ENCODE results near the gene ZNF609.

Gene ZNF609
- total RNA-seq, result 145 to 239 (median 201) reads per million in 4 experiments

- DNase-seq, result peak; percentile 83
Observed at GRCh38 chr15:64460206-64460723, at the start of gene ZNF609. Gene ZNF609 (plus strand): TSS chr15:64460578. CDS start chr15:64499420, 38,842 bp downstream.

DNA sequence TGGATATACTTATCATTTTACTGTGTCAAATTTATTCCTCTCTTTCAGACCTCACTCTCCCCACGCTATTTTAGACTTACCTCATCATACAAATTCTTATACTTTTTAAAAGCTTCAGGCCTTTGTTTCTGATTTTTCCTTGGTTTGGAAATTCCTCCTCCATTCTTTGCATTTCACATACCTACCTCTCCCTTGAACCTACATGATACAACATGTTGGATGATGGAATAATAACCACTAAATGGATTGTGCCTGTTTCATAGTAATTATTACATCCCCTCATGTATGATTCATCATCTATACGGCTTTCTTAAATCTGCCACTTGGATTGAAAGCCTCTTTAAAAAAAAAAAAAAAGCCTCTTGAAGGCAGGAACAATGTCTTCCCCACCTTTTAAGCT, 48.2 kb upstream of the ZNF609 start:
- no peak for DNase-seq

GRCh38 chr15:64422697-64423096, 37.7 kb upstream of the ZNF609 start:
- DNase-seq, result no peak

DNA sequence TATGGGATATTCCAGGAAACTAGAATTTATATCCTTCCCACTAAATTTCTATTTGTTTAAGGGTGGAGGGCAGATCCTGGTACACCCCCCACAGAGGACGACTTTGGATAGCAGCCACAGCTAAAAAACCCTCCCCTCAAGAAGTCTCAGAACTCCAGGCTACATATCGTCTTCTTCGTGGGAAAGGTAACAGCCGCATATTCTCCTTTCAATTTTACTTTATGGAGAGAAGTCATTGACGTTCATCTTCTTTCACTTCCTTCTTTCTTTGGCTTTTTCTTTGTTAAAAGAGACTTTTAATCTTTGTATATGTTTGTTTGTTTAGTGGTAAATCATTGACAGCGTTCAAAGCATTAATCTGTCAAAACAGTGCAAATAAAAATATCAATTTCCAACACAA, 36.4 kb upstream of the ZNF609 start:
- no peak for DNase-seq

GRCh38 chr15:64425221-64425620, 35.2 kb upstream of the ZNF609 start:
- no peak for DNase-seq

GRCh38 chr15:64426845-64427465, 33.4 kb upstream of the ZNF609 start:
- DNase-seq, result no peak

DNA sequence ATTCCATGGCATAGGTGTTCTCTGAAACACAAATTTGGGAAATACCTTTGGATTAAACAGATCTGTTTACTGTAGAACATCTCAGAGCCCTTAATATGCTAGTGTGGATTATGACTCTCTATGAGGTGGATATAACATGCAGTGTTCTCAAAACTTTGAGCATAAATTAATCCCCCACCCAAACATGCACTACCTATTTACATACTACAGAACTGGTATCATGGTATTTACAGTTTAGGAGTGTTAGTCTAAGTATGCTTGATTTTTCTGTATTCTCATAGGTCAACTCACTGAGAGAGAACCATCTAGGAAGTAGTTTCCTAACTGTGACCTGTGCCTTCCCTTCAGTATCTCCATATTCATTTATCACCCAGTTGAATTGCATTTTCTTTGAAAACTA, 30.9 kb upstream of the ZNF609 start:
- DNase-seq, result no peak

DNA sequence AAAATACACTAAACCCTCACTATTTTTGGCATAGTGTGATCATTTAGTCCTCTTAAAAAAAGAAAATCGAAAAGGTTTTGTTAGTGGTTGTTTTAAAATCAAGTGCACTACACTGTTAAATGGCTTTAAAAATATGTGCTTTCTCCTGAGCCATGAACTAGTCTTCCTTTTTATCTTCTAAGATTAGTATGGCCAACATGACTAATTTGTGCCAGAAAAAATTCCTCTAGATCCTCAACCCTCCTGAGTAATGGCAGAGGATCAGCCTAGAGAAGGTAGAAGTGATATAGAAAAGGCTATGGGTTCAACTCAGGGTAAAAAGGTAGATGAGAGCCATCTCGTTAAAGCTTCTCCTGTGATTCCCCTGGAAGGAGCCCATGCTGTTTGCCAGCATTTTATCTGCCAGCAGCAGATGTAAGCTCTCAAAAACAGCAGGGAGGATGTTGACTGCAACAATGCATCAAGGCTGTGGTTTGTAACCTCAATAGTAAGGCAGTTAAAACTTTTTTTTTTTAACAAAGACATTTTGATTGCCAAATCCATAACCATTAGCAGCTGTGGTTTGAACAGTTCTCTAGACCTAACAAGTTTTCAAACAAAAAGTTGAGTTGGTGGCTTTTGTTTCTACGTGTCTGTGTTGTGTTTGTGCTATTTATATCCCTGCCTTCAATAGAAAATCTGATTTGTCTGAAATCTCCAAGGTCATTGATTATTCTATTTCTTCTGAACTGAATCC, 30.2 kb upstream of the ZNF609 start:
- peak; percentile 3 for DNase-seq

GRCh38 chr15:64437982-64438381, 22.4 kb upstream of the ZNF609 start:
- no peak for DNase-seq

- DNase-seq, result no peak
Observed at GRCh38 chr15:64438653-64439447, 21.5 kb upstream of the ZNF609 start.

GRCh38 chr15:64441852-64442251, 18.5 kb upstream of the ZNF609 start:
- no peak for DNase-seq

DNA sequence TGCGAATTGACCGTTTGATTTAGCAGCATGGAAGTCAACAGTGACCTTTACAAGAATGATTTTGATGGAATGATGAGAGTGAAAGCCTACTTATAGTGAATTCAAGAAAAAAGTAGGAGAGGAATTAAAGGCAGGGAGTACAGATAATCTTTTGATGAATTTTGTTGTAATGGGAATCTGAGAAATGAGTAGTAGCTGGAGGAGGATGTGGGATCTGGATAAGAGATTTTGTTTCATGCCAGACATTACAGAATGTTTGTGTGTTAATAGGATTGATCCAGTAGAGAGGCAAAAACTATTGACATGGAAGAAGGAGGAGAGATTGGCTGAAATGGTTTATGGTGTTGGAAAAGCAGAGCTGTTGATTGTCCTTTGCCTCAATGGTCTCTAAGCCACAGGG, 17.4 kb upstream of the ZNF609 start:
- DNase-seq, result no peak

DNA sequence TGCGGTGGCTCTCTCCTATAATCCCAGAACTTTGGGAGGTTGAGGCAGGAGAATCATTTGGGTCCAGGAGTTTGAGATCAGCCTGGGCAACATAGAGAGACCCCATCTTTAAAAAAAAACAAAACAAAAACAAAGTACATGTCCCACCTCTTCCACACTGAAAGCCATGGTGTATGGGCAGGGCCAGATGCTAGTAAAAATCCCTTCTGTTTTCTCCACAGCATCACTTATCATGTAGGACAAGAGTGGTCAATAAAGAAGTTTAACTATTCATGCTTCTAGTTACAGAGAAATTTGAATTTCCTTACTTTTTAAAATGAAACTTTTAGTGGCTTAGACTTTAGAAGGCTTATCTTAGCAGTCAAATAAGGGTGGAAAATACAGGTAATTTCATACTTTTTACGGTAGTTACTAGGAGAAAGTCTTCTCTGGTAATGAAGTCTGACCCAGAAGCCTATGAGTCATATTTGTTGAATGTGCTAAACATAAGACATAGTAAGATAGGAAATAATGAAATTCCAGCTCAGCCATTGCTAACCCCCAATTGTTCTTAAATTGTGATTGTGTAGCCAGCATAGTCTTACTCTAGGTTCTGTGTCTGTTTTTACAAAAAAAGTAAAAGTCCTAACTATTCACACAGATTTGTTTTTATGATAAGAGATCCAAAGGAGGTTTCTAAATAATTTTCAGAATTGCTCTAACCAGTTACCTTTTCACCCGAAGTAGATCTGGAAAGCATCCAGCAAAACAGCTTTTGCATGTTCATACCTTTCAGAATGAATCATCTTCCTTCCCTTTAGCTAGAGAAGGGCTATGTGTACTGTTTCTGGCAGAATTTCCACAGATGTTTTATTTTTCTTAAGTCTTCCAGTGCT, 16.4 kb upstream of the ZNF609 start:
- no peak for DNase-seq

GRCh38 chr15:64444836-64445235, 15.5 kb upstream of the ZNF609 start:
- DNase-seq, result no peak

DNA sequence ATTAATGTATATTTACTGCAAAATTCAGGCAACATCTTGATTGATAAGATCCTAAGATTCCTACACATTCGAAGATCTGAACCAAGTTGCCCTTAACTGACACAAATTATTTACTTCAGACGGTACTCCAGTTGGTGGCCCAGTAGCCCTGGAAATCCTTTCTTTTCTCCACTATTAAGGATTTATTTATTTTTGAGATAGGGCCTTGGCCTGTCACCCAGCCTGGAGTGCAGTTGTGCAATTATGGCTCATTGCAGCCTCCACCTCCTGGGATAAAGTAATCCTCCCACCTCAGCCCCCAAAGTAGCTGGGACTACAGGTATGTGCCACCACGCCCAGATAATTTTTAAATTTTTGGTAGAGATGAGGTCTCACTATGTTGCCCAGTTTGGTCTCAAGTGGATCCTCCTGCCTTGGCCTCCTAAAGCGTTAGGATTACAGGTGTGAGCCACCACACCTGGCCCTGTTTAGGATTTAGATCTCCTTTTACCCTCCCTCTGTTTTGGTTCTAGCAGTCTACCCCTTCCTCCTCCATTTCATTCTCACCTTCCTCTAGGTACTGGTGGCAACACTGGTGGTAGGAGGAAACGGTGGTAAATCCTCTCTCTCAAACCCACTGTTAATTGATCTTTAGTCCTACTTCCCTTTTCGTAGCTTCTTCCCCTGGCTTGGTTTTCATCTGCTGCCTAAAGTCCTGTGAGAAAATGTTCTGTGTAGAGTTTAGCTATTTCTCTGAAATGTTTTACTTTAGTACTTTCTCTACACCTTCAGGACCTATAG, 12.7 kb upstream of the ZNF609 start:
- no peak for DNase-seq

DNA sequence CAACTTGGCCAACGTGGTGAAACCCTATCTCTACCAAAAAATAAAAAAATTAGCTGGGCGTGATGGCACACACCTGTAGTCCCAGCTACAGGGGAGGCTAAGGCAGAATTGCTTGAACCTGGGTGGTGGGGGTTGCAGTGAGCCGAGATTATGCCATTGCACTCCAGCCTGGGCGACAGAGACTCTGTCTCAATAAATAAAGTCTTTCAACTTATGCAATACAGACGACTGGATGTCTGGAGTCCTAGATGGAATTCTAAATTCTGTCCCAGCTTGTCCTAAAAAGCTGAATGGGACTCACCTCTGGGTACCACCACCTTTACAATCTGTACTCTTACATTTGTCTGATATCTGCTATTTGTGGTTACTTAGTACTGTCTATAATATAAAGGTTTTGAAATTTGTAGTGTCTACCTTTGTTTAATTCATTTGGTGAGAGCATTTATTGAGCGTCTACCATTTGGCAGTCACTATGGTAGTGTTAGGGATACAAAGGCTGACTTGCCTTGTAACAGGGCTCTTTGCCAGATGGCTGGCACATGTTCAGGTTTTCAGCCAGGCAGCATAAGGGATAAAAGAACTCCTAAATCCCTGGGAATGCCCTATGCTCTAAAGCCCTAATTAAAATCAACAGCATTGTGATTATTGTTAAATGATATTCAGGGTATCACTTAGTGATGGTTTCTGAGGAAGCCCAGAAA, 7.2 kb upstream of the ZNF609 start:
- no peak for DNase-seq

GRCh38 chr15:64453689-64454037, 6.7 kb upstream of the ZNF609 start:
- DNase-seq, result no peak

DNA sequence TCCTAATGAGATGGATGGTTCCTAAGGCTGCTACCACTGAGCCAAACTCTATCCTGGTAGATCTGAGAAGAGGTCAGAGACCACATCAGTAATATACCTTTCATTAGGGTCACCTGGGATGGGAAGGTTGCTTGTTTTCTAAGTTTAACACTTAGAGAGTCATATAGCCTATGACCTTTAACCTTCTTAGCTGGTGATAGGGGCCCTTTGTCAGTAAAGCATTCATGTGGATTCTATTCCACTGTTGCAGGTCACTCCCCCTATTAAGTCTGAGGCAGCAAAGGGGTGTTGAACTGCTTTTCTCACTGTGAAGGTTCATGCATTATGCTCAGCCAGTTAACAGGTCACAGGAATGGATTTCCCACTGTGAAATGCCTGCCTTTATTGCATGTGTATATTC, 6.1 kb upstream of the ZNF609 start:
- no peak for DNase-seq

- no peak for DNase-seq
Observed at GRCh38 chr15:64455961-64456371, 4.4 kb upstream of the ZNF609 start.

GRCh38 chr15:64456634-64457108, 3.7 kb upstream of the ZNF609 start:
- DNase-seq, result no peak
